Measurements from ENCODE around the gene EIF4G3.
A peak's percentile ranks its signal among the peaks of the same experiment; 100 is the strongest.
"Not testable (repeated sequence)": the region's sequence is repeated elsewhere in the genome, so short reads cannot be mapped to it uniquely, and the experiment has no call there.

Gene EIF4G3

DNA sequence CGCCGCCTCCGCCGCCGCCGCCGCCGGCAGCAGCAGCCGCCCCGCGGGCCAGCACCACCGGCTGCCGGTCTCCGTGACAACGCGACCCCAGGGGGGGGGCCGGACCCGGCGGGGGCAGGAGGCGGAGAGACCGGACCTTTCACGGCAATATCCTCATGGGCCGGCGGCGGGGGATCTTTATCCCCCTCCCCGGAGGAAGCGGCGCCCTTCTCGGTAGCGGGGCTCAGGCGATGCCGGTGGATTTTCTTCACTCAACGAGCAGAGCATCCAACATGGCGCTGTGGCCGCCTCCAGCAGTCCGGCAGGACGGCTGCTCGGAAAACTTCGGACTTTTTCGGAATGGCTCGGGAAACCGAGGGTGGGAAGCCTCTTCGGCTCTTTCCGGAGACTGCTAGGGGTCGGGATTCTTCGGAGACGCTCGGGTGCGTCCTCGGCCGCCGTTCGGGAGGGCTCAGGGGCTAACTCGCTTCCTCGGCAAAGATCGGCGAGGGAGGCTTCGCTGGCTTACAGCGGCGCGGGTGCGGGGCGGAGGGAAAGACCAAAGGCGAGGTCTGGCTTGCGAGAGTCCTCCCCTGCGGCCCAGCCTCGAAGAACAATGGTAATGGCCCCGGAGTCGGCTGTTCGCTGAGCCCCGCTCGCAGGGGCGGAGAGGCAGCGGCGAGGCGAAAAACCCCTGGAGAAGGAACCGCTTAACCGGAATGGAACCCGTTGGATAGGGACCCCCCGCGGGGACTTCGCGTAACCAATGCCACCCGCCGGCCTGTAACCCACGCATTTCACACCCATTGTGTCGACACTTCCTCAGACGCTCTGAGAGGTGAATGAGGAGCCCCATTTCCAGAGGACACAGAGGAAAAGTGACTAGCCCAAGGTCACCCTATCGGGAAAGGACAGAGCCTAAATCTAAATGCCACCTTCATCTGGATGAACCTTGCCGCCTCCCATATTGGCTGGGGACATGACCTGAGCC is at the start of gene EIF4G3:
EIF4G3 (minus strand) TSS at position 312 of the 970 bp plus-strand sequence. CDS start 174,155 bp downstream, outside the sequence.
- ATAC-seq, result peak; percentile 93

GRCh38 chr1:21225065-21225464 is 48.4 kb upstream of the EIF4G3 start:
- no peak for ATAC-seq

DNA sequence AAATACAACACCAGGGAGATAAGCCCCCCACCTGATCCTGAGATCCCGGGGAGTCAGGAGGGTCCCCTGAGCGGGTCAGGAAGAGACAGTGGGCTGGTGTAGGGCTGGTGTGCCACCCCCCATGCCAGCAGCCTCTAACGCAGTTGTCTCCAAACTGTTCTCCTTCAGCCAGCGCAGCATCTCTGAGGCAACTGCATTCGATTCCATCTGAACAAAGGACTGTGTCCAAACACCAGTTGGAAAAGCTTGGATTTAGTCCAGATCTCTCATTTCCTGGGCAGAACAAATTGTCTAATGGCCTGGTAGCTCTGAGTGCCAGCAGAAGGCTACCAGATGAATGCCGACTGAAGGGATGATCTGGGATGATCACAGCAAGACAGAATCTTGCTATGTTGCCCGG is 44.1 kb upstream of the EIF4G3 start:
- no peak for ATAC-seq

DNA sequence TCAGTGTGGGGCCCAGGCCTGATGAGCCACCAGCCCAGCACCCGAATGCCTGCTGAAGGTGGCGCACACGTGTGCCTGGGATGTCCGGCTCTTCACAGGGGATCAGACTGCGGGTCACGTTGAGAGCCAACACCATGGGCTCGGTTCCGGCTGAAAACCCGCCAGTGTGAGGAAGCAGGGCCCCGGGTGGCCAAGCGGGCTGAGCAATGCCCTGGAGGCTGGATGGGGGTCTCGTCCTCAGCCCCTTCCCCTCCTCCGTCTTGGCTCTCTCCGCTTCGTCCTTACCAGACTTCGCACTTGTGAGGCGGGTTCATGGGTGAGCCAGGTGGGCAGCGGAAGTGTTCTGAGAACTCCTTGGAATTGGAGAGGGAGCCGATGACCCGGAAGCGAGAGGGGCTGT is 43.0 kb upstream of the EIF4G3 start:
- ATAC-seq, result no peak

GRCh38 chr1:21217812-21218596 is 41.3 kb upstream of the EIF4G3 start:
- ATAC-seq, result peak in 1 of 2 donors; percentile 20

DNA sequence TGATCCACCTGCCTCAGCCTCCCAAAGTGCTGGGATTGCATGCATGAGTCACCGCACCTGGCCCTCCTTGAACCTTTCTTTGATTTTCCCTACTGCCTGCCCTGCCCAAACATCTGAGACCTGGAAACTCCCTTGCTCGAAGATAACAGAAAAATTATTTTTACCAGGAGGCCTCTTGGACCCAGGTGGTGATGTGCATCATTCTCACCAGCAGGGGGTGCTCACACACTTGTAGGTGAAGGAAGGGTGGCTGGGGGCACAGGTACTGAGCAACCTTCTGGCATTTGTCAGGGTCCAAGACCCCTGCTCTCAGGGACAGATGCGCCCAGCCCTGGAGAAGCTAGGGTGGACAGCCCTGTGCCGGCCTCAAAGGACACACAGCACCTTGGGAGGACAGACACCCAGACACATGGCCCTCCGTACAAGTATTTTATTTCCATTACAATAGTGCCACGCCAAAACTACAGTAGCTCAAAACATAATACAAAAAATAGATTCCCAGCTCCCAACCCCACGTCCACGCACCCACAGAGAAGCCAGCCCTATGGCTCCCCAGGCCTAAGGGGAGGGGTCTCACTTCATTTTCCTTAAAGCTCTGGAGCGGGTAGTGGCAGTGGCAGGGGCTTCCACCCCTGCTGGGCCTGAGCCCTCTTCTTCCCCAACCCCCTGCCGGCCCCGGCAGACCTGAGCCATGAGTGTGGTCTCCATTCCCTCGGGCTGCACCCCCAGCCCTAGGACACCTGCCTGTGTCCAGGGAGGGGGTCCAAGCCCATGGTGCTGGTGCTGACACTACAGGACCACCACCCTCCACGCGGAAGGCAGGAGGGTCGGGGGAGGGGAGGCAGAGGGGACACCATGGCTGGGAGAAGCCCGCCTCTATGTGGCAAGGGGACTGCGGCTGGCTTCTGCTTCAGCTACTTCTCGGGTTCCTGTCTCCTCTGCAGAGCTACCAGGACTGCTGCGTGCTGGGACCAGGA is 40.4 kb upstream of the EIF4G3 start:
- peak; percentile 34 to 57 for ATAC-seq

DNA sequence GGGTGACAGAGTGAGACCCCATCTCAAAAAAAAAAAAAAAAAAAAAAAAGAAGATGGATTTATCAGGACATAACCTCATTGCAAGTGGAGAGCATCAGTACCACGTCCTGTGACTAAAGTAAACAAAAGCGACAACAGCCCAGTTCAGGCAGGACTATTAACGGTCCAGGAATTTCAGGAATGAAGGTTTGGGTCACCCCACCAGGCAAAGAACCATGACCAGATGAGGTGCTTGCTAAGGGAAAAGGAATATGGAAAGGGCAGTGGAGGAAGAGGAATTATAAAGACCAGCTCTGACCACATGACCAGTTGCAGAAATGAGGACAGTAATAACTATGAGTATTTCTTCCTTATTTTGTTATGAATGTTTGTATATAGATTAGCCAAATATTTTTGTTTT is 35.4 kb upstream of the EIF4G3 start:
- ATAC-seq, result no peak

DNA sequence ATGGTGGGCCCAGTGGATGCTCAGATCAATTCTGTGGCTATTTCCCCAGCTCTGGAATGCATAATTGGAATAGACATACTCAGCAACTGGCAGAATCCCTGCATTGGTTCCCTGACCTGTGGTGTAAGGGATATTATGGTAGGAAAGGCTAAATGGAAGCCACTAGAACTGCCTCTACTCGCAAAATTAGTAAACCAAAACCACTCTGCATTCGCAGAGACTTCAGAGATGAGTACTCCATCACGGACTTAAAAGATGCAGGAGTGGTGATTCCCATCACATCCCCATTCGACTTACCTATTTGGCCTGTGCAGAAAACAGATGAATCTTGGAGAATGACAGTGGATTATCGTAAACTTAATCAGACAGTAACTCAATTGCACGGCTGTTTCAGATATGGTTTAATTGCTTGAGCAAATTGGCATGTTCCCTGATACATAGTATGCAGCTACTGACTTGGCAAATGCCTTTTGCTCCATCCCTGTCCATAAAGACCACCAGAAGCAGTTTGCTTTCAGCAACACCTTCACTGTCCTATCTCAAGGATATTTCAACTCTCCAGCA is 31.5 kb upstream of the EIF4G3 start:
- not testable (repeated sequence) for ATAC-seq

DNA sequence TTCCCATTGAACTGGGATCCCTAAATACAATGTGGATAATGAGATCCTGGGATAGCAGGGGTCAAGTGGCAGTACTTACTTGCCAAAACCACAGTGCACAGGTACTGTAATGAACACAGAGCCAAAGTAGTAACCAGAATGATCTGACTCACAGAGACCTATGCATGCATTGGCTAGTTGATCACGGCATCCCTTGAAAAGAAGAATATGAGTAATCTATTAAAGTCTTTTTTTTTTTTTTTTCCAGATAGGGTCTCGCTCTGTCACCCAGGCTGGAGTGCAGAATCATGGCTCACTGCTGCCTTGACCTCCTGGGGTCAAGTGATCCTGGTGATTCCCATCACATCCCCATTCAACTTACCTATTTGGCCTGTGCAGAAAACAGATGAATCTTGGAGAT is 29.4 kb upstream of the EIF4G3 start:
- ATAC-seq, result peak; percentile 67 to 85

GRCh38 chr1:21205416-21205815 is 28.7 kb upstream of the EIF4G3 start:
- no peak for ATAC-seq

- no peak for ATAC-seq
These were observed 25.0 kb upstream of the EIF4G3 start for GRCh38 chr1:21201650-21202049.

- ATAC-seq, result not testable (repeated sequence)
These were observed 24.5 kb upstream of the EIF4G3 start for GRCh38 chr1:21201238-21201637.

GRCh38 chr1:21200767-21201166 is 24.1 kb upstream of the EIF4G3 start:
- ATAC-seq, result no peak

DNA sequence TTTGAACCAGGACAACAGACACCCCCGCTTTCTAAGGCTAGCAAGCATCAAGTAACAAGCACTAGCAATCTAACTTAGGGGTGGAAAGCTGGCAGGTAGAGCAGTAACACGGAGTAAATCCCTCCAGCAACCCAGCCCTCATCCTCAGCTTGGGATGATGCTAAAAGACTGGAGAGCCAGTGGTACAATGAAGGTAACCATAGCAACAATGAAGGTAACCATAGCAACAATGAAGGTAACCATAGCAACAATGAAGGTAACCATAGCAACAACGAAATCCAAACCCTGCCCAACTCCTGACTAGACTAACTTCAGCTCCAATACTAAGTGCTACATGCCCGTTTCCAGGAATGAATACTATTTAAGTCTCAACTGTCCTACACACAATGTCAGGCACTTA is 22.2 kb upstream of the EIF4G3 start:
- no peak for ATAC-seq

GRCh38 chr1:21192871-21193270 is 16.2 kb upstream of the EIF4G3 start:
- ATAC-seq, result no peak

DNA sequence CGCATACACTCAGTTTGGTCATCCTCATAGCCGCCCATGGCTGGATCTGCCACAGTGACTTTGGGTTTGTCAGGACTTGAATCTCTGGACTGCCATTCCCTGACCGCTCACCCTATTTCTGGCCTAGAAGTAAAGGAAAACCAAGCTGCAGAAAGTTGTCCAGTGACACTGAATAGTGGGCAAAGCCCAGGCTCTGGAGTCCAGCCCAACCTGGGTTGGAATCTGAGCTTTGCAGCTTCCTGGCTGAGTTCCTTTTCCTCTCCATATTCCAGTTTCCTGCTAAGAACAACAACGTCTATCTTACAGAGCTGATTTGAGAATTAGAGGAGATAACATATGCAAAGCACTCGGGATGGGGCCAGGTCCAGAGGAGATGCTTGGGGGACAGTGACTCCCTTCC is 15.6 kb upstream of the EIF4G3 start:
- ATAC-seq, result no peak

DNA sequence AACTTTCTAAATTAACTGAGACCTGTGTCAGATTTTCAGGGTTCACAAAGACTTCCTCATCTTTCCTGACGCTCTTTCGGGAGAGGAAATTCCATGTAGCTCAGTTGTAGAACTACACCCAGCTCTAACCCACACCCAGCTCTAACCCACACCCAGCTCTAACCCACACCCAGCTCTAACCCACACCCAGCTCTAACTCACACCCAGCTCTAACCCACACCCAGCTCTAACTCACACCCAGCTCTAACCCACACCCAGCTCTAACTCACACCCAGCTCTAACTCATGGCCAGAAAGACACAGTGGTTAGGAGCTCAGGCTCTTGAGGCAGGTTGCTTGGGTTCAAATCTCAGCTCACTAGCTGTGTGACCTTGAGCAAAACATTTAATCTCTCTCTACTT is 14.1 kb upstream of the EIF4G3 start:
- not testable (repeated sequence) for ATAC-seq

DNA sequence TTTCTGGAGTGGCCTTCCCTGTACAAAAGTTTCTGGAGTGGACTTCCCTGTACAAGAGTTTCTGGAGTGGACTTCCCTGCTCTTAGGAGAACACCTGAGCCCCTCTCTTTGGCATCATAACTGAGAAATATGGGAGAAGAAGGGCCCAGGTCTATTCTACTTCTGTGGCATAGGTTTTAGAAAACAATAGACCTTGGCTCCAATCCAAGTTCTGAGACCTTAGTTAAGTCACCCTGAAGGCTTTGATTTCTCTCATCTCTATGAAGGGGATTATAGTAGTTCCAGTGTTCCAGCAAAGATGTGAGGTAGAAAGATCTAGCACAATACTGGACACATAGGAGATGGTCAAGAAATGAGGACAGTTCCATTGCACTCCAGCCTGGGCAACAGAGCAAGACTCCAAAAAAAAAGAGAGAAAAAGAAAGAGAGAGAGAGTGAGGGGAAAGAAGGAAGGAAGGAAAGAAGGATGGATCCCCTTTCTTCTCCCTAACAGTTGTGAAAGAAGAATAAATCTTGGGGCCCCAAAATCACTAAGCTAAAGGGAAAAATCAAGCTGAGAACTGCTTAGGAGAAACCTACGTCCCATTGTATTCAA is 13.3 kb upstream of the EIF4G3 start:
- ATAC-seq, result no peak

- no peak for ATAC-seq
These were observed 12.7 kb upstream of the EIF4G3 start for GRCh38 chr1:21189421-21189820.

DNA sequence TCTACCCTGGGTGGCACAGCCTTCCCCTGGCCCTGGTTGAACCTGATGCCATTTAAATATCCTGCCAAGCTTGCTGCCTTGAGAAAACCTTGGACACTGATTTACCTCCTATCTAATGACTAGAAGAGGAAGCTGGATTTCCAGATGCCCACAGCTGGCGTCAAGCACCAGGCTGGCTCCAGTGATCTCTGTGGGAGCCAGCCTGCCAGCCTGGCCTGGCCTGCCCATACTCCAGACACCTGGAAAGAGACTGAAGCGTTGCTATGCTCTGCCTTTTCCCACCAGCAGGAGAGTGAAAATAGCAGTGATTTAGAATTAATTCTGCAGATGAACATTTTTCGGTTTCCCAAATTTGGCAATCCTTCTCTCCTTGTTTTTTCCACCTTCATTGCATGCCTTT is 11.5 kb upstream of the EIF4G3 start:
- no peak for ATAC-seq

GRCh38 chr1:21185221-21185731 is 8.6 kb upstream of the EIF4G3 start:
- ATAC-seq, result no peak

Data from activated CD4-positive, CD25-positive, alpha-beta regulatory T cell treated with anti-CD3 and anti-CD28 coated beads, Interleukin-2, amount 50 U/mL, for 24 hours (primary cell).